ENCODE results near the gene SPATA16. TPM values are rescaled to one million over a fixed set of nuclear protein-coding genes. Genes with fewer than 3 reads are reported as not detected.

SPATA16 gene
- total and polyA plus RNA-seq, 2 donors (not counting 1 experiment from before 2014, with no cell fraction given) = not detected

GRCh38 chr3:173078525-173078924 is 62.5 kb downstream of the SPATA16 start:
- Histone ChIP-seq H3K4me1 (ENCODE audit: control insufficient read depth in 2 of 2, insufficient read depth in 2 of 2, low read length in 2 of 2) (no peaks in the 10 kb centered on the region), H4K20me1 (ENCODE audit: control insufficient read depth, insufficient read depth, low read length, poor library complexity, severe bottlenecking) (no peaks in the 10 kb centered on the region), H3K9me3 (ENCODE audit: control extremely low read depth in 1 of 3, control insufficient read depth in 2 of 3, insufficient read depth in 1 of 3, low read length in 2 of 3) (peaks cover 0 to 3% (median 0%) of the 10 kb centered on the region in 3 donors), H3K27ac (ENCODE audit: low read length in 2 of 2) (no peak overlapping the region), H3K27me3 (replicated peaks in 1 of 4; ENCODE audit: control extremely low read depth in 1 of 4, control insufficient read depth in 3 of 4, insufficient read depth in 4 of 4, low read length in 3 of 4) (no peaks in the 10 kb centered on the region), H2AFZ (ENCODE audit: insufficient read depth, low read depth, low read length, poor library complexity, severe bottlenecking) (no peak overlapping the region), H3K4me2 (replicated peaks; ENCODE audit: low read depth, low read length, poor library complexity, severe bottlenecking) (no peak overlapping the region), H3K9ac (ENCODE audit: low read length) (no peak overlapping the region), H3K79me2 (ENCODE audit: control insufficient read depth, insufficient read depth, low read length) (no peaks in the 10 kb centered on the region), H3K4me3 (ENCODE audit: control extremely low read depth in 1 of 5, extremely low read depth in 1 of 5, insufficient read depth in 1 of 5, low read depth in 2 of 5, low read length in 4 of 5) (no peak overlapping the region), H3K36me3 (replicated peaks in 1 of 2; ENCODE audit: control extremely low read depth in 1 of 2, control insufficient read depth in 1 of 2, extremely low read depth in 1 of 2, insufficient read depth in 2 of 2, low read length in 1 of 2) (no peaks in the 10 kb centered on the region)
- Mint-ChIP-seq H3K4me1 (no peaks in the 10 kb centered on the region), H3K27me3 (no peaks in the 10 kb centered on the region), H3K9me3 (ENCODE audit: insufficient read depth) (peaks cover 2% of the 10 kb centered on the region), H3K4me3 (no peak overlapping the region), H3K27ac (no peak overlapping the region)
- ATAC-seq (ENCODE audit: low read depth) (no peak), DNase-seq (no peak)
- WGBS (ENCODE audit: insufficient coverage) = 33% methylated on average over 1 of the region's 4 CpGs
- POLR2A ChIA-PET = no interaction called here
- intact Hi-C loops (cut with micrococcal nuclease) = no loop called here
- TF ChIP-seq CTCF (IDR thresholded peaks at IDR 0.05) (no peak), EZH2 (IDR thresholded peaks at IDR 0.05; ENCODE audit: borderline replicate concordance, insufficient read depth, low read depth, low read length, poor library complexity, severe bottlenecking) (no peak)
- CTCF ChIA-PET = no interaction called here

- H3K27me3 Mint-ChIP-seq = no peaks in the 10 kb centered on the region
- no peak overlapping the region for H3K27ac Mint-ChIP-seq
- H3K9me3 Mint-ChIP-seq (ENCODE audit: insufficient read depth) = peaks cover 2% of the 10 kb centered on the region
- ChIA-PET CTCF (no interaction called here), POLR2A (no interaction called here)
- intact Hi-C loops (cut with micrococcal nuclease) = no loop called here
- no peaks in the 10 kb centered on the region for H3K4me1 ChIP-seq (ENCODE audit: control insufficient read depth in 2 of 2, insufficient read depth in 2 of 2, low read length in 2 of 2)
- H3K27ac ChIP-seq (ENCODE audit: low read length in 2 of 2) = no peak overlapping the region
- no peaks in the 10 kb centered on the region for H3K4me1 Mint-ChIP-seq
- no peaks in the 10 kb centered on the region for H3K36me3 ChIP-seq (replicated peaks in 1 of 2; ENCODE audit: control extremely low read depth in 1 of 2, control insufficient read depth in 1 of 2, extremely low read depth in 1 of 2, insufficient read depth in 2 of 2, low read length in 1 of 2)
- ATAC-seq (ENCODE audit: low read depth) = no peak
- no peaks in the 10 kb centered on the region for H4K20me1 ChIP-seq (ENCODE audit: control insufficient read depth, insufficient read depth, low read length, poor library complexity, severe bottlenecking)
- H3K9ac ChIP-seq (ENCODE audit: low read length) = no peak overlapping the region
- TF ChIP-seq EZH2 (IDR thresholded peaks at IDR 0.05; ENCODE audit: borderline replicate concordance, insufficient read depth, low read depth, low read length, poor library complexity, severe bottlenecking) (no peak), CTCF (IDR thresholded peaks at IDR 0.05) (no peak)
- no peak overlapping the region for H3K4me3 ChIP-seq (ENCODE audit: control extremely low read depth in 1 of 5, extremely low read depth in 1 of 5, insufficient read depth in 1 of 5, low read depth in 2 of 5, low read length in 4 of 5)
- H3K9me3 ChIP-seq (ENCODE audit: control extremely low read depth in 1 of 3, control insufficient read depth in 2 of 3, insufficient read depth in 1 of 3, low read length in 2 of 3) = no peaks in the 10 kb centered on the region
- WGBS (ENCODE audit: insufficient coverage) = 0% methylated on average over 2 of the region's 4 CpGs
- no peaks in the 10 kb centered on the region for H3K79me2 ChIP-seq (ENCODE audit: control insufficient read depth, insufficient read depth, low read length)
- H3K27me3 ChIP-seq (replicated peaks in 1 of 4; ENCODE audit: control extremely low read depth in 1 of 4, control insufficient read depth in 3 of 4, insufficient read depth in 4 of 4, low read length in 3 of 4) = no peaks in the 10 kb centered on the region
- DNase-seq = no peak
- no peak overlapping the region for H2AFZ ChIP-seq (ENCODE audit: insufficient read depth, low read depth, low read length, poor library complexity, severe bottlenecking)
- H3K4me2 ChIP-seq (replicated peaks; ENCODE audit: low read depth, low read length, poor library complexity, severe bottlenecking) = no peak overlapping the region
- H3K4me3 Mint-ChIP-seq = no peak overlapping the region
Measured at GRCh38 chr3:173066044-173067004, 74.7 kb downstream of the SPATA16 start.

Measured in B cell (primary cell).